AG09309 (cell line): ENCODE data around the gene LRCH4.
A peak's percentile ranks its signal among the peaks of the same experiment; 100 is the strongest.

Experiments
- DNase-seq: peaks from one replicate; pipeline ENCODE4 v3.0.0-alpha.2; 2010; ENCODE audit warnings: low read depth
- H3K4me3 ChIP-seq: 2 replicates; pipeline ENCODE4 v1.5.1; 2011; ENCODE audit warnings: mild to moderate bottlenecking, low read depth, low read length, moderate library complexity; ENCODE audit not compliant: control insufficient read depth
- CTCF ChIP-seq: IDR thresholded peaks from 2 replicates; pipeline ENCODE4 v1.5.1; 2011; ENCODE audit warnings: mild to moderate bottlenecking, low read depth, low read length, inconsistent platforms; ENCODE audit not compliant: insufficient read depth, control insufficient read depth; ENCODE audit errors: missing control alignments

Gene LRCH4

GRCh38 chr7:100572281-100572948 is 13.5 kb downstream of the LRCH4 start:
- no peak overlapping the region for H3K4me3 ChIP-seq
- no peak for DNase-seq
- no peak for TF ChIP-seq CTCF

GRCh38 chr7:100571829-100572116 is 14.2 kb downstream of the LRCH4 start:
- DNase-seq, result no peak
- TF ChIP-seq CTCF, result no peak
- no peak overlapping the region for H3K4me3 ChIP-seq

GRCh38 chr7:100570954-100571828 is 14.7 kb downstream of the LRCH4 start:
- no peak for TF ChIP-seq CTCF
- no peak for DNase-seq
- H3K4me3 ChIP-seq, result no peak overlapping the region

GRCh38 chr7:100568896-100569844 is 16.8 kb downstream of the LRCH4 start:
- peak; percentile 47 for TF ChIP-seq CTCF
- DNase-seq, result no peak
- H3K4me3 ChIP-seq, result peak overlapping the region; percentile 3

- no peak for TF ChIP-seq CTCF
These were observed 17.6 kb downstream of the LRCH4 start for GRCh38 chr7:100568176-100568895.

GRCh38 chr7:100567751-100568175 is 18.2 kb downstream of the LRCH4 start:
- no peak for TF ChIP-seq CTCF
- H3K4me3 ChIP-seq, result no peak overlapping the region
- no peak for DNase-seq

More at GRCh38 chr7:100568176-100568895, 17.6 kb downstream of the LRCH4 start:
- DNase-seq, result no peak
- H3K4me3 ChIP-seq, result no peak overlapping the region
